ENCODE measurements around the gene ITPR3.
A peak's percentile ranks its signal among the peaks of the same experiment; 100 is the strongest.

The ITPR3 gene

DNA sequence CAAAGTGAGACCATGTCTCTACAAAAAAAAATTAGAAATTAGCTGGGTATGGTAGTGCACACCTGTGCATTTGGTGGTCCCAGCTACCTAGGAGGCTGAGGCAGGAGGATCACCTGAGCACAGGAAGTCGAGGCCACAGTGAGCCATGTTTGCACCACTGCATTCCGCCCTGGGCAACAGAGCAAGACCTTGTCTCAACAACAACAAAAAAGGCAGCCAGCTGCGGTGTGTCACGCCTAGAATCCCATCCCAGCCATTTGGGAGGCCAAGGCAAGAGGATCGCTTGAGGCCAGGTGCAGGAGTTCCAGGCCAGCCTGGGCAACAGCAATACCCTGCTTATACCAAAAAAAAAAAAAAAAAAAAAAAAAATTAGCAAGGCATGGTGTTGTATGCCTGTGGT is 39.9 kb upstream of the ITPR3 start:
- no peak overlapping the region for H3K4me3 ChIP-seq (ENCODE audit: low read length in 2 of 2)
- no peak overlapping the region for H3K27ac ChIP-seq (ENCODE audit: low read depth in 2 of 2, low read length in 2 of 2)
- no peak overlapping the region for H3K9ac ChIP-seq (ENCODE audit: low read depth in 1 of 2, low read length in 2 of 2)
- H3K27me3 ChIP-seq (ENCODE audit: control insufficient read depth in 2 of 2, insufficient read depth in 2 of 2, low read length in 2 of 2) = no peaks in the 10 kb centered on the region
- H3K9me3 ChIP-seq (ENCODE audit: control insufficient read depth in 2 of 2, low read length in 2 of 2) = no peaks in the 10 kb centered on the region
- H3K4me1 ChIP-seq (ENCODE audit: control insufficient read depth in 2 of 2, insufficient read depth in 2 of 2, low read length in 2 of 2) = peaks cover 25 to 26% of the 10 kb centered on the region in 2 donors
- H3K36me3 ChIP-seq (ENCODE audit: control insufficient read depth in 2 of 2, insufficient read depth in 2 of 2, low read length in 2 of 2) = peaks cover 0 to 6% of the 10 kb centered on the region in 2 donors

DNA sequence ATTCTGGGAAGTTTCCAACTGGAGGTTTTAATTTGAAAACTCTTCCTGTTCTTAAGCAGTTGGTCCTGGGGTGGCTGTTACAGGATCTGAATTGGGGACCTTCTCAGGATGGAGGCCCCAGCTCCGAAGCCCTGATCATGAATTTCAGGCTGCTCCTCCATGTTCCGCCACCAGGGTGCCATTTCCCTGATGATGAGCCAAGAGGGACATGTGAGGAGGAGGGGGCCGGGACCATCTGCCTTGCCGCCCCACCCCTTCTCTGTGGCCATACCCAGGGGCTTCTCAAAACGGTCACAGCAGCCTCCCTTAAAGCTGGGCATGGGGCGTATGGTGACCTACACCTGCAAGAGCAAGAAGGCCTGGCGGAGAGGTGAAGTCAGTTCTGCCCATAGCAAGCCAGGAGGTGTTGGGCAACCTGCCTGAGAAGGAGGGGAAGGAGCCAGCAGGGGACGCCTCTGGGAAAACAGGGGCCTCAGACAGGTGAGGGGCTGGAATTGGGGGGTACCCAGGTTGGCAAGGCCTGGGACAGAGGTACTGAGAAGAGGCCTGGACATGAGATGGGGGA is 37.4 kb upstream of the ITPR3 start:
- no peak overlapping the region for H3K9ac ChIP-seq (ENCODE audit: low read depth in 1 of 2, low read length in 2 of 2)

DNA sequence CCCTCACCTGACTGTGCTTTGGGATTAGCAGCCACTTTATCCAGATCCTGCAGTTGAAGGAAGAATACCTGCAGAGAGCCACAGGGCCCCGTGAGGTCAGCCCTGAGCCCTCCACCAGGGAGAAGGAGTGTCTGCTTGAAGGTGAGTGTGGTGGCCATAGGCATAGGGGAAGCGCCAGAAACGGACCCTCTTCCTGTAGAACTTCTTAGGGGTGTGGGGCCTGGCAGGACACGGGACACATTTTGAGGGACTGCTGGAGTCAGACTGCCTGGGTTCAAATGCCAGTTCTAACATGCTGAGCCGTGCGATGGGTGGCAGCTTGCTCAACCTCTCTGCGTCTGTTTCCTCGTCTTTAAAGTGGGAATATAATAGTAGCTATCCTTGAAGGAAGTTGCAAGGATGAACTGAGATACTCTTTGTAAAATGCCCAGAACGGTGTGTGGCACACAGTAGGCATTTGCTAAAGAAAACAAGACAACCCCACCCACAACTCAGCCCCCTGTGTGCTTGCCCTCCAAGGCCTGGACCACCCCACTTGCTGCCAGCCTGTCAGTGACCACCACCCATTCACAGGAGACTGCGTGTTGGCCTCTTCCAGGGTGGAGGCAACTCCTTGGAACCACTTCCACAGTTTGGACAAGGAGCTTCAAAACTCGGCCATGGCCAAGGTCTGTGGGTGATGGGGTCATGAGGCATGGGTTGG is 36.3 kb upstream of the ITPR3 start:
- Histone ChIP-seq H3K36me3 (ENCODE audit: control insufficient read depth in 2 of 2, insufficient read depth in 2 of 2, low read length in 2 of 2) (no peaks in the 10 kb centered on the region), H3K27ac (ENCODE audit: low read depth in 2 of 2, low read length in 2 of 2) (no peak overlapping the region), H3K9me3 (ENCODE audit: control insufficient read depth in 2 of 2, low read length in 2 of 2) (no peaks in the 10 kb centered on the region), H3K4me1 (ENCODE audit: control insufficient read depth in 2 of 2, insufficient read depth in 2 of 2, low read length in 2 of 2) (peaks cover 12 to 15% of the 10 kb centered on the region in 2 donors), H3K27me3 (ENCODE audit: control insufficient read depth in 2 of 2, insufficient read depth in 2 of 2, low read length in 2 of 2) (no peaks in the 10 kb centered on the region), H3K9ac (ENCODE audit: low read depth in 1 of 2, low read length in 2 of 2) (no peak overlapping the region), H3K4me3 (ENCODE audit: low read length in 2 of 2) (no peak overlapping the region)

More for the DNA sequence above, 37.4 kb upstream of the ITPR3 start:
- H3K4me1 ChIP-seq (ENCODE audit: control insufficient read depth in 2 of 2, insufficient read depth in 2 of 2, low read length in 2 of 2) = peaks cover 5 to 6% of the 10 kb centered on the region in 2 donors
- no peak overlapping the region for H3K4me3 ChIP-seq (ENCODE audit: low read length in 2 of 2)
- no peaks in the 10 kb centered on the region for H3K9me3 ChIP-seq (ENCODE audit: control insufficient read depth in 2 of 2, low read length in 2 of 2)
- no peak overlapping the region for H3K27ac ChIP-seq (ENCODE audit: low read depth in 2 of 2, low read length in 2 of 2)
- H3K27me3 ChIP-seq (ENCODE audit: control insufficient read depth in 2 of 2, insufficient read depth in 2 of 2, low read length in 2 of 2) = no peaks in the 10 kb centered on the region
- no peaks in the 10 kb centered on the region for H3K36me3 ChIP-seq (ENCODE audit: control insufficient read depth in 2 of 2, insufficient read depth in 2 of 2, low read length in 2 of 2)

GRCh38 chr6:33585403-33586107 is 35.6 kb upstream of the ITPR3 start:
- no peak overlapping the region for H3K27ac ChIP-seq (ENCODE audit: low read depth in 2 of 2, low read length in 2 of 2)
- H3K36me3 ChIP-seq (ENCODE audit: control insufficient read depth in 2 of 2, insufficient read depth in 2 of 2, low read length in 2 of 2) = no peaks in the 10 kb centered on the region
- H3K4me1 ChIP-seq (ENCODE audit: control insufficient read depth in 2 of 2, insufficient read depth in 2 of 2, low read length in 2 of 2) = peaks cover 18 to 22% of the 10 kb centered on the region in 2 donors
- peak overlapping the region in 1 of 2 donors; percentile 26 for H3K9ac ChIP-seq (ENCODE audit: low read depth in 1 of 2, low read length in 2 of 2)
- peak overlapping the region; percentile 50 to 53 for H3K4me3 ChIP-seq (ENCODE audit: low read length in 2 of 2)
- H3K9me3 ChIP-seq (ENCODE audit: control insufficient read depth in 2 of 2, low read length in 2 of 2) = no peaks in the 10 kb centered on the region
- no peaks in the 10 kb centered on the region for H3K27me3 ChIP-seq (ENCODE audit: control insufficient read depth in 2 of 2, insufficient read depth in 2 of 2, low read length in 2 of 2)

DNA sequence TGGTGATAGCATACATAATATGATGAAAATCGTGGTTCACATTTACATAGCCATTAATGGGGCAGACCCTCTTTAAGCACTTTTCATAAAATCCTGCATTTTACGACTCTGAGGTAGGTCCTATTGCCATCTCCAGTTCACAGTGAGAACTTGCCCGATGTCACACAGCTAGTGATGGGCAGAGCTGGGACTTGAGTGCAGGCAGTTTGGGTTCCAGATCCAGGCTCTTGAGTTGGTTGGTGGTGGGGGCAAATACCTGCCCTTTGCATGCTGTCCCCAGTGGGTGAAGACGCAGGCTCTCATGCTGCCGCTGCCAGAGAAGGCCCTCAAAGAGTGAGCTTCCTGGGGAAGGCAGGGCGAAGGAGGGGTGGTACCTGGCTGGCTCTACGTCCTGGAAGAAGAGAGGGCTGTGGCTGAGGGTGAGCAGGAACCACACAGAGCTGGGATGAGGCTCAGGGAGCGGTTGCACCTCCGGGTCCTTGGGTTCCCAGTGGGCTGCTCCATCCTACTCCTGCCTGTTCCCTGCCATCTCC is 34.9 kb upstream of the ITPR3 start:
- H3K4me3 ChIP-seq (ENCODE audit: low read length in 2 of 2) = no peak overlapping the region
- peaks cover 24 to 28% of the 10 kb centered on the region in 2 donors for H3K4me1 ChIP-seq (ENCODE audit: control insufficient read depth in 2 of 2, insufficient read depth in 2 of 2, low read length in 2 of 2)
- H3K27ac ChIP-seq (ENCODE audit: low read depth in 2 of 2, low read length in 2 of 2) = no peak overlapping the region
- H3K9me3 ChIP-seq (ENCODE audit: control insufficient read depth in 2 of 2, low read length in 2 of 2) = no peaks in the 10 kb centered on the region
- H3K36me3 ChIP-seq (ENCODE audit: control insufficient read depth in 2 of 2, insufficient read depth in 2 of 2, low read length in 2 of 2) = no peaks in the 10 kb centered on the region
- no peak overlapping the region for H3K9ac ChIP-seq (ENCODE audit: low read depth in 1 of 2, low read length in 2 of 2)
- H3K27me3 ChIP-seq (ENCODE audit: control insufficient read depth in 2 of 2, insufficient read depth in 2 of 2, low read length in 2 of 2) = no peaks in the 10 kb centered on the region

- no peaks in the 10 kb centered on the region for H3K9me3 ChIP-seq (ENCODE audit: control insufficient read depth in 2 of 2, low read length in 2 of 2)
- H3K27me3 ChIP-seq (ENCODE audit: control insufficient read depth in 2 of 2, insufficient read depth in 2 of 2, low read length in 2 of 2) = no peaks in the 10 kb centered on the region
- H3K27ac ChIP-seq (ENCODE audit: low read depth in 2 of 2, low read length in 2 of 2) = no peak overlapping the region
- no peak overlapping the region for H3K9ac ChIP-seq (ENCODE audit: low read depth in 1 of 2, low read length in 2 of 2)
- H3K4me1 ChIP-seq (ENCODE audit: control insufficient read depth in 2 of 2, insufficient read depth in 2 of 2, low read length in 2 of 2) = peaks cover 31 to 33% of the 10 kb centered on the region in 2 donors
- no peaks in the 10 kb centered on the region for H3K36me3 ChIP-seq (ENCODE audit: control insufficient read depth in 2 of 2, insufficient read depth in 2 of 2, low read length in 2 of 2)
- no peak overlapping the region for H3K4me3 ChIP-seq (ENCODE audit: low read length in 2 of 2)
These were observed 33.6 kb upstream of the ITPR3 start for GRCh38 chr6:33587529-33587928.

- Histone ChIP-seq H3K27ac (ENCODE audit: low read depth in 2 of 2, low read length in 2 of 2) (peak overlapping the region; percentile 86 to 93), H3K9ac (ENCODE audit: low read depth in 1 of 2, low read length in 2 of 2) (peak overlapping the region in 1 of 2 donors; percentile 77)
These were observed 32.2 kb upstream of the ITPR3 start for GRCh38 chr6:33588894-33589293.

GRCh38 chr6:33589392-33589730 is 31.8 kb upstream of the ITPR3 start:
- Histone ChIP-seq H3K4me1 (ENCODE audit: control insufficient read depth in 2 of 2, insufficient read depth in 2 of 2, low read length in 2 of 2) (peaks cover 39 to 43% of the 10 kb centered on the region in 2 donors), H3K36me3 (ENCODE audit: control insufficient read depth in 2 of 2, insufficient read depth in 2 of 2, low read length in 2 of 2) (no peaks in the 10 kb centered on the region), H3K9me3 (ENCODE audit: control insufficient read depth in 2 of 2, low read length in 2 of 2) (no peaks in the 10 kb centered on the region), H3K9ac (ENCODE audit: low read depth in 1 of 2, low read length in 2 of 2) (peak overlapping the region in 1 of 2 donors; percentile 77), H3K27me3 (ENCODE audit: control insufficient read depth in 2 of 2, insufficient read depth in 2 of 2, low read length in 2 of 2) (no peaks in the 10 kb centered on the region), H3K4me3 (ENCODE audit: low read length in 2 of 2) (no peak overlapping the region), H3K27ac (ENCODE audit: low read depth in 2 of 2, low read length in 2 of 2) (peak overlapping the region; percentile 86 to 93)

More at GRCh38 chr6:33588894-33589293, 32.2 kb upstream of the ITPR3 start:
- no peak overlapping the region for H3K4me3 ChIP-seq (ENCODE audit: low read length in 2 of 2)
- H3K27me3 ChIP-seq (ENCODE audit: control insufficient read depth in 2 of 2, insufficient read depth in 2 of 2, low read length in 2 of 2) = no peaks in the 10 kb centered on the region
- H3K36me3 ChIP-seq (ENCODE audit: control insufficient read depth in 2 of 2, insufficient read depth in 2 of 2, low read length in 2 of 2) = no peaks in the 10 kb centered on the region
- peaks cover 39 to 43% of the 10 kb centered on the region in 2 donors for H3K4me1 ChIP-seq (ENCODE audit: control insufficient read depth in 2 of 2, insufficient read depth in 2 of 2, low read length in 2 of 2)
- H3K9me3 ChIP-seq (ENCODE audit: control insufficient read depth in 2 of 2, low read length in 2 of 2) = no peaks in the 10 kb centered on the region

DNA sequence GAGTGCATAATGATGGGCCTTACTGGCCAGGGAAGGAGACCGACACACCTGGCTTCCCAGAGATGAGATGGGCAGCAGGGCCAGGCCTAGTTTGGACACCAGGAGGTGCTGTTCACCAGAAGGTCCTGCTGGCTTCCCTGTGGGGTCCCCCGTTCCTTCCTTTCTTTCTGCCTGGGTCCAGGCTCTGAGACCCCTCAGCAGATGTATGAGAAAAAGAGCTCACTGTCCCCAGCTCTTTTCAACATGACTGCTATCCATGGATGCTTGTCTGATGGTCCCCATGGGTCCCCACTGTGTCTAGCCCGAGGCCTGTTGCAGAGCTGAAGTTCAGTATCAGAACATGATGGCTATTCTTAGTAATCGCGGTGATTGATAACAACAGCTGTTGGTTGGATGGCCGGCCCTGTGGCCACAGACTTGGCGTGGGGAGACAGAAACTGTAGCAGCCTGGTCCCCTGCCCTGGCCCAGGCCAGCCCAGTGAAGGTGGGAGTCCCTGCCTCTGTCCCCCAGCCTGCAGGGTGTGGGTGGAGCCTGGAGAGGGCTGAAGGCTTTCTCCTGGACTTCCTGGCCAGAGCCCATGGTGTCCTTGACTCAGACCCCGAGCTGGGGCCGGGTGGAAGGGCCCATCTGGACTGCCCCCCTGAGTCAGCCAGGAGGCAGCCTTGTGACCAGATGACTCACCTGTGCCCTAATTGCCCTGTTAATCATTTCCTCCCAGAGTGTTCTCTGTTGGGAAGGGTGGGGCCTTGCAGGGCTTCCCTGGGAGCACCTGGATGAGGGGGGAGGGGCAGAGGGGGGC is 31.2 kb upstream of the ITPR3 start:
- no peak overlapping the region for H3K4me3 ChIP-seq (ENCODE audit: low read length in 2 of 2)
- H3K27me3 ChIP-seq (ENCODE audit: control insufficient read depth in 2 of 2, insufficient read depth in 2 of 2, low read length in 2 of 2) = no peaks in the 10 kb centered on the region
- H3K9ac ChIP-seq (ENCODE audit: low read depth in 1 of 2, low read length in 2 of 2) = peak overlapping the region; percentile 69 to 77
- H3K36me3 ChIP-seq (ENCODE audit: control insufficient read depth in 2 of 2, insufficient read depth in 2 of 2, low read length in 2 of 2) = no peaks in the 10 kb centered on the region
- peak overlapping the region; percentile 86 to 93 for H3K27ac ChIP-seq (ENCODE audit: low read depth in 2 of 2, low read length in 2 of 2)
- H3K9me3 ChIP-seq (ENCODE audit: control insufficient read depth in 2 of 2, low read length in 2 of 2) = no peaks in the 10 kb centered on the region
- peaks cover 39 to 43% of the 10 kb centered on the region in 2 donors for H3K4me1 ChIP-seq (ENCODE audit: control insufficient read depth in 2 of 2, insufficient read depth in 2 of 2, low read length in 2 of 2)

Measured in mucosa of rectum (tissue), 2 donors.